Naive thymus-derived CD4-positive, alpha-beta T cell (primary cell): Measurements from ENCODE around the gene PFDN1. TPM values are rescaled to one million over a fixed set of nuclear protein-coding genes. Genes with fewer than 3 reads are reported as not detected.

Source experiments
- ATAC-seq: fragments of 150-1000 bp; cut with Tn5 transposase; 2 replicates; pipeline ENCODE4 v1.10.0; 2021; ENCODE audit warnings: mild to moderate bottlenecking, moderate library complexity
- CTCF ChIA-PET: fragments of 350-600 bp; sonication (Branson Sonifier 250); formaldehyde crosslinking; loops from one replicate; lab custom pipeline; 2021; ENCODE audit warnings: antibody characterized with exemption; lab: Charles Lee
- POLR2A ChIA-PET: fragments of 350-600 bp; sonication (Branson Sonifier 250); formaldehyde crosslinking; loops from one replicate; lab custom pipeline; 2021; ENCODE audit warnings: antibody characterized with exemption, inconsistent platforms; lab: Charles Lee
- DNase-seq, 9 donors: peaks; one replicate each; pipeline versions ENCODE4 v3.0.0 to v3.0.0-alpha.2; 2020 to 2022; ENCODE audit warnings: mixed read lengths in 1 of 9
- H3K27ac ChIP-seq: one replicate; pipeline ENCODE4 v1.7.0; 2013; ENCODE audit warnings: mild to moderate bottlenecking, low read depth, low read length, moderate library complexity
- H3K27me3 ChIP-seq, 2 donors: one replicate each; pipeline ENCODE4 v1.7.0; 2013; ENCODE audit warnings: low read length in 2 of 2, mild to moderate bottlenecking in 2 of 2, moderate library complexity in 2 of 2; ENCODE audit not compliant: control insufficient read depth in 2 of 2, insufficient read depth in 2 of 2
- H3K36me3 ChIP-seq, 3 experiments: 1 replicate in 2 of 3; 2 replicates in 1 of 3; pipeline ENCODE4 v1.7.0; 2013; ENCODE audit warnings: low read length in 3 of 3, mild to moderate bottlenecking in 3 of 3, moderate library complexity in 1 of 3; ENCODE audit not compliant: insufficient read depth in 3 of 3, control insufficient read depth in 2 of 3
- H3K4me1 ChIP-seq, 2 donors: one replicate each; pipeline ENCODE4 v1.7.0; 2013; ENCODE audit warnings: low read length in 2 of 2, mild to moderate bottlenecking in 2 of 2, moderate library complexity in 1 of 2; ENCODE audit not compliant: control insufficient read depth in 2 of 2, insufficient read depth in 2 of 2
- H3K4me3 ChIP-seq: 2 replicates; pipeline ENCODE4 v1.7.0; 2013; ENCODE audit warnings: mild to moderate bottlenecking, low read length
- H3K9me3 ChIP-seq, 3 experiments: 1 replicate in 2 of 3; 2 replicates in 1 of 3; pipeline ENCODE4 v1.7.0; 2013; ENCODE audit warnings: low read length in 3 of 3; ENCODE audit not compliant: control insufficient read depth in 2 of 3
- H3K27ac Mint-ChIP-seq, 9 donors: one replicate each; pipeline ENCODE4 v1.8.0; 2020 to 2022; ENCODE audit warnings: mixed read lengths in 9 of 9, mild to moderate bottlenecking in 8 of 9, moderate library complexity in 5 of 9, inconsistent platforms in 2 of 9
- H3K27me3 Mint-ChIP-seq, 5 donors: one replicate each; pipeline ENCODE4 v1.8.0; 2021 to 2022; ENCODE audit warnings: mixed read lengths in 5 of 5, mild to moderate bottlenecking in 1 of 5
- H3K36me3 Mint-ChIP-seq, 5 donors: one replicate each; pipeline ENCODE4 v1.8.0; 2020 to 2022; ENCODE audit warnings: mixed read lengths in 5 of 5, mild to moderate bottlenecking in 3 of 5, inconsistent platforms in 1 of 5
- H3K4me1 Mint-ChIP-seq, 7 donors: one replicate each; pipeline ENCODE4 v1.8.0; 2020 to 2022; ENCODE audit warnings: mixed read lengths in 7 of 7, mild to moderate bottlenecking in 3 of 7, inconsistent platforms in 1 of 7
- H3K4me3 Mint-ChIP-seq, 10 donors: one replicate each; pipeline ENCODE4 v1.8.0; 2020 to 2022; ENCODE audit warnings: mild to moderate bottlenecking in 10 of 10, mixed read lengths in 10 of 10, moderate library complexity in 6 of 10, inconsistent platforms in 2 of 10
- H3K9me3 Mint-ChIP-seq, 11 donors: one replicate each; pipeline ENCODE4 v1.8.0; 2020 to 2022; ENCODE audit warnings: mixed read lengths in 11 of 11, mild to moderate bottlenecking in 4 of 11, inconsistent platforms in 1 of 11, moderate library complexity in 1 of 11
- intact Hi-C, 2 donors: fragments of 100-400 bp; cut with micrococcal nuclease; formaldehyde crosslinking; loops; one replicate each; pipeline ENCODE4 v1.15.1; 2023
- polyA plus RNA-seq, 2 donors: library from polyadenylated mRNA; unstranded; fragments of 300-500 nt; fragmentation: Illumina TruSeq; gene quantifications; one replicate each; pipeline ENCODE4 v1.2.3, GENCODE V29; 2021
- total RNA-seq, 6 experiments: library from RNA in 5 of 6; stranded (reverse) in 5 of 6; gene quantifications; 1 replicate in 5 of 6; 2 replicates in 1 of 6; pipeline ENCODE4 v1.2.3 and lab custom pipeline; 2021 to 2026

The PFDN1 gene
- total and polyA plus RNA-seq, 7 experiments from 2014 or later, result 24.8 to 139 (median 37.2) TPM

- Mint-ChIP-seq H3K27me3 (peaks cover 0 to 4% (median 0%) of the 10 kb centered on the region in 5 donors), H3K27ac (peak overlapping the region; percentile 72 to 95 (median 92)), H3K36me3 (peaks cover 0 to 45% (median 0%) of the 10 kb centered on the region in 5 donors), H3K4me3 (peak overlapping the region; percentile 22 to 91 (median 68)), H3K9me3 (no peaks in the 10 kb centered on the region), H3K4me1 (peaks cover 31 to 73% (median 58%) of the 10 kb centered on the region in 7 donors)
- H3K27me3 ChIP-seq, result no peaks in the 10 kb centered on the region
- H3K4me1 ChIP-seq, result peaks cover 10 to 35% of the 10 kb centered on the region in 2 donors
- intact Hi-C loops, result loop anchor here (1.0 to 10.0 kb wide), 4 partner anchors 9 to 227 kb away; partner anchors contain the start of genes CYSTM1 (in 1 of the 2), PFDN1 (in 1 of the 2) and PURA (in 1 of the 2)
- H3K27ac ChIP-seq, result peak overlapping the region; percentile 32
- CTCF ChIA-PET, result interaction anchor here (0.9 to 14.9 kb wide), 3 partner anchors 10 to 98 kb away, joined by 3 to 262 read pairs (median 6); no protein-coding TSS in a partner anchor
- no peaks in the 10 kb centered on the region for H3K36me3 ChIP-seq
- POLR2A ChIA-PET, result interaction anchor here (0.9 kb wide), 1 partner anchor 90 kb away, joined by 3 read pairs; no protein-coding TSS in a partner anchor
- H3K9me3 ChIP-seq, result no peaks in the 10 kb centered on the region
- no peak overlapping the region for H3K4me3 ChIP-seq
- ATAC-seq (peak; percentile 46), DNase-seq (peak in 8 of 9 donors; percentile 18 to 56 (median 43))
Measured at GRCh38 chr5:140342287-140342686, 39.4 kb upstream of the PFDN1 start.

DNA sequence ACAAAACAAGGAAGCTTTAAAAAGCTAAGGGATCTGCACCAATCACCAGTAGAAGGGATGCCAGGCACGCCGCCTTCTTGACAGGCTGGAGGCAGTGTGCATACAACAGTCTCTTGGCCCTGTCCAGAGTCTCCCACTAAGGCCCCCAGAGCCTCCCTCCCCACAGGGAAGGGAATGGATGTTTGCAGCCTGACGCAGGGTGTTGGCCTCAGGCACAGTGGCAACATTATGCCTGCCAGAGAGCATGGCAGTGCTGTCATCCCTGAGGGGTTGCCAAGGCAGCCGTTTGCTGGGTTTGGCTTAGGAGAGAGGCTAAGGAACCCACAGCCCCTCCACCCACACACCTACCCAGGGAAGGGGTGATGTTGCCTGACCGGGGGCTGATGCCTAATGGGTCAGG lies 38.7 kb upstream of the PFDN1 start:
- Mint-ChIP-seq H3K9me3 (no peaks in the 10 kb centered on the region), H3K27ac (peak overlapping the region in 8 of 9 donors; percentile 28 to 95 (median 90)), H3K4me1 (peaks cover 31 to 70% (median 51%) of the 10 kb centered on the region in 7 donors), H3K27me3 (peaks cover 0 to 4% (median 0%) of the 10 kb centered on the region in 5 donors), H3K4me3 (peak overlapping the region in 5 of 10 donors; percentile 42 to 91 (median 65)), H3K36me3 (peaks cover 0 to 48% (median 0%) of the 10 kb centered on the region in 5 donors)
- ATAC-seq (no peak), DNase-seq (no peak)
- intact Hi-C loops, result loop anchor here in 1 of 2 donors (10.0 kb wide), 1 partner anchor 227 kb away; the partner anchor contains the start of gene PURA
- no peaks in the 10 kb centered on the region for H3K27me3 ChIP-seq
- no peaks in the 10 kb centered on the region for H3K9me3 ChIP-seq
- ChIA-PET POLR2A (interaction anchor here (0.9 kb wide), 1 partner anchor 89 kb away, joined by 3 read pairs; no protein-coding TSS in a partner anchor), CTCF (interaction anchor here (0.9 to 1.8 kb wide), 3 partner anchors 11 to 102 kb away, joined by 3 to 10 read pairs (median 3); no protein-coding TSS in a partner anchor)
- H3K4me1 ChIP-seq, result peaks cover 10 to 29% of the 10 kb centered on the region in 2 donors
- H3K4me3 ChIP-seq, result no peak overlapping the region
- H3K27ac ChIP-seq, result no peak overlapping the region
- no peaks in the 10 kb centered on the region for H3K36me3 ChIP-seq

- Mint-ChIP-seq H3K36me3 (peaks cover 0 to 52% (median 0%) of the 10 kb centered on the region in 5 donors), H3K27ac (peak overlapping the region in 6 of 9 donors; percentile 41 to 94 (median 82)), H3K27me3 (peaks cover 0 to 4% (median 0%) of the 10 kb centered on the region in 5 donors), H3K4me3 (peak overlapping the region in 1 of 10 donors; percentile 91), H3K4me1 (peaks cover 30 to 77% (median 50%) of the 10 kb centered on the region in 7 donors), H3K9me3 (no peaks in the 10 kb centered on the region)
- ChIA-PET CTCF (interaction anchor here (1.4 to 1.8 kb wide), 2 partner anchors 11 to 101 kb away, joined by 3 to 10 read pairs; no protein-coding TSS in a partner anchor), POLR2A (interaction anchor here (1.3 kb wide), 1 partner anchor 359 kb away, joined by 3 read pairs; the partner anchor contains the start of gene ZMAT2)
- Histone ChIP-seq H3K27ac (no peak overlapping the region), H3K4me1 (peaks cover 10 to 26% of the 10 kb centered on the region in 2 donors), H3K9me3 (no peaks in the 10 kb centered on the region), H3K36me3 (no peaks in the 10 kb centered on the region), H3K4me3 (no peak overlapping the region), H3K27me3 (no peaks in the 10 kb centered on the region)
- intact Hi-C loops, result loop anchor here in 1 of 2 donors (10.0 kb wide), 1 partner anchor 226 kb away; the partner anchor contains the start of gene PURA
- no peak for DNase-seq
- ATAC-seq, result no peak
Measured at GRCh38 chr5:140340605-140341121, 37.8 kb upstream of the PFDN1 start.

- intact Hi-C loops, result loop anchor here in 1 of 2 donors (10.0 kb wide), 1 partner anchor 225 kb away; the partner anchor contains the start of gene PURA
- ChIA-PET CTCF (no interaction called here), POLR2A (no interaction called here)
- H3K9me3 Mint-ChIP-seq, result no peaks in the 10 kb centered on the region
- H3K27me3 Mint-ChIP-seq, result no peaks in the 10 kb centered on the region
- H3K4me3 Mint-ChIP-seq, result peak overlapping the region in 1 of 10 donors; percentile 28
- no peak overlapping the region for H3K27ac ChIP-seq
- no peak overlapping the region for H3K4me3 ChIP-seq
- H3K36me3 ChIP-seq, result no peaks in the 10 kb centered on the region
- H3K4me1 Mint-ChIP-seq, result peaks cover 25 to 72% (median 41%) of the 10 kb centered on the region in 7 donors
- peaks cover 0 to 48% (median 0%) of the 10 kb centered on the region in 5 donors for H3K36me3 Mint-ChIP-seq
- peak overlapping the region in 2 of 9 donors; percentile 20 to 72 for H3K27ac Mint-ChIP-seq
- ATAC-seq (no peak), DNase-seq (no peak)
- no peaks in the 10 kb centered on the region for H3K9me3 ChIP-seq
- H3K27me3 ChIP-seq, result no peaks in the 10 kb centered on the region
- peaks cover 10 to 21% of the 10 kb centered on the region in 2 donors for H3K4me1 ChIP-seq
Measured at GRCh38 chr5:140339636-140340035, 36.7 kb upstream of the PFDN1 start.

- Mint-ChIP-seq H3K27ac (peak overlapping the region in 2 of 9 donors; percentile 5 to 62), H3K9me3 (no peaks in the 10 kb centered on the region), H3K36me3 (peaks cover 0 to 43% (median under 1%) of the 10 kb centered on the region in 5 donors), H3K4me1 (peaks cover 20 to 65% (median 34%) of the 10 kb centered on the region in 7 donors), H3K4me3 (peak overlapping the region in 1 of 10 donors; percentile 55), H3K27me3 (no peaks in the 10 kb centered on the region)
- H3K4me3 ChIP-seq, result no peak overlapping the region
- ChIA-PET CTCF (no interaction called here), POLR2A (no interaction called here)
- H3K27ac ChIP-seq, result no peak overlapping the region
- H3K4me1 ChIP-seq, result peaks cover 10 to 21% of the 10 kb centered on the region in 2 donors
- peaks cover 0 to 3% (median 0%) of the 10 kb centered on the region in 3 experiments for H3K36me3 ChIP-seq
- no peaks in the 10 kb centered on the region for H3K9me3 ChIP-seq
- no peak for DNase-seq
- intact Hi-C loops, result no loop called here
- no peaks in the 10 kb centered on the region for H3K27me3 ChIP-seq
- ATAC-seq, result no peak
Measured at GRCh38 chr5:140338908-140339307, 36.0 kb upstream of the PFDN1 start.

GRCh38 chr5:140338336-140338735 lies 35.4 kb upstream of the PFDN1 start:
- no peaks in the 10 kb centered on the region for H3K27me3 ChIP-seq
- no peak for ATAC-seq
- POLR2A ChIA-PET, result no interaction called here
- Mint-ChIP-seq H3K27me3 (no peaks in the 10 kb centered on the region), H3K4me3 (no peak overlapping the region), H3K27ac (no peak overlapping the region), H3K36me3 (peaks cover 0 to 44% (median 4%) of the 10 kb centered on the region in 5 donors), H3K4me1 (peaks cover 16 to 59% (median 30%) of the 10 kb centered on the region in 7 donors), H3K9me3 (no peaks in the 10 kb centered on the region)
- intact Hi-C loops, result no loop called here
- no peak overlapping the region for H3K27ac ChIP-seq
- CTCF ChIA-PET, result interaction anchor here (1.2 kb wide), 1 partner anchor 71 kb away, joined by 3 read pairs; no protein-coding TSS in a partner anchor
- peaks cover 10 to 17% of the 10 kb centered on the region in 2 donors for H3K4me1 ChIP-seq
- DNase-seq, result no peak
- H3K36me3 ChIP-seq, result peaks cover 0 to 4% (median 0%) of the 10 kb centered on the region in 3 experiments
- no peak overlapping the region for H3K4me3 ChIP-seq
- H3K9me3 ChIP-seq, result no peaks in the 10 kb centered on the region
